Cardiac fibroblast (primary cell): ENCODE results near the gene KIF13A.

Experiments used
- DNase-seq, 2 donors: peaks; one replicate each; pipeline versions ENCODE4 v3.0.0 to v3.0.0-alpha.2; 2010; ENCODE audit warnings: low read depth in 2 of 2
- H3K4me3 ChIP-seq, 2 donors: replicated peaks in 1 of 2; 1 replicate in 1 of 2; 2 replicates in 1 of 2; pipeline ENCODE4 v1.5.1; 2011; ENCODE audit warnings: low read depth in 2 of 2, low read length in 2 of 2, mild to moderate bottlenecking in 2 of 2, moderate library complexity in 1 of 2
- CTCF ChIP-seq: IDR thresholded peaks from one replicate; pipeline ENCODE4 v1.5.1; 2011; ENCODE audit warnings: low read depth, mild to moderate bottlenecking, low read length, inconsistent platforms

KIF13A gene

GRCh38 chr6:17962436-17963031 is 24.9 kb downstream of the KIF13A start:
- H3K4me3 ChIP-seq = peak overlapping the region in 1 of 2 donors; percentile 16

GRCh38 chr6:17959302-17959701 is 28.1 kb downstream of the KIF13A start:
- H3K4me3 ChIP-seq = no peak overlapping the region
- no peak for DNase-seq
- TF ChIP-seq CTCF = no peak

More at GRCh38 chr6:17962436-17963031, 24.9 kb downstream of the KIF13A start:
- no peak for TF ChIP-seq CTCF
- DNase-seq = peak; percentile 91 to 93

- TF ChIP-seq CTCF = no peak
- DNase-seq = no peak
- H3K4me3 ChIP-seq = no peak overlapping the region
Observed at GRCh38 chr6:17957904-17958620, 29.4 kb downstream of the KIF13A start.

DNA sequence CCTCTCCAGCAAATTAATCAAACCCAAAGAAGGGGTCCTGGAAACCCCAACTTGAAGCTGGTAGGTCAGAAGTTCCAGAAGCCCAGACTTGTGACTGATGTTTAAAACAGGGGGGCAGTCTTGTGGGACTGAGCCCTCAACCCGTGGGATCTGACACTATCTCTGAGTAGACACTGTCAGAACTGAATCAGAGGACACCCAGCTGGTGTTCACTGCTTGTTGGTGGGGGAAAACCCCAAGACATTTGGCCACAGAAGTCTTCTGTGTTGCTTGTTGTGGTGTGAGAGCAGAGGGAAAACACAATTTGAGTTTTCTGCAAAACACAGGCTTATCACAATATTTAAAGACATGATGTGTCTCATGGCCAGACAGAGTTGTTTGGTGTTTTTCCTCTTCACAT is 29.9 kb downstream of the KIF13A start:
- no peak for TF ChIP-seq CTCF
- peak; percentile 40 to 61 for DNase-seq
- H3K4me3 ChIP-seq = no peak overlapping the region

DNA sequence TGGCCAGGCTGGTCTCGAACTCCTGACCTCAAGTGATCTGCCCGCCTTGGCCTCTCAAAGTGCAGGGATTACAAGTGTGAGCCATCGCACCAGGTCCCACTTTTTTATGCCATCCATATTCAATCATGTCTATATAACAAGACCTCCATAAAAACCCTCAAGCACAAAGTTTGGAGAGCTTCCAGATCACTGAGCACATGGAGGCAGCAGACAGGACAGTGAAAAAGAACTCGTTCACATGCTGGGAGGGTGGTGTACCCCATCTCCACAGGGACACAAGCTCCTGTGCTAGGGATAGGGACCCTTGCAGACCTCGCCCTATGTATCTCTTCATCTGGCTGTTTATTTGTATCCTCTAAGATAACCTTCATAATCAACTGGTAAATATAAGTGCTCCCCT is 30.3 kb downstream of the KIF13A start:
- no peak for TF ChIP-seq CTCF
- no peak overlapping the region for H3K4me3 ChIP-seq
- DNase-seq = peak in 1 of 2 donors; percentile 29

- DNase-seq = no peak
- no peak overlapping the region for H3K4me3 ChIP-seq
- no peak for TF ChIP-seq CTCF
Observed at GRCh38 chr6:17950095-17950494, 37.3 kb downstream of the KIF13A start.

DNA sequence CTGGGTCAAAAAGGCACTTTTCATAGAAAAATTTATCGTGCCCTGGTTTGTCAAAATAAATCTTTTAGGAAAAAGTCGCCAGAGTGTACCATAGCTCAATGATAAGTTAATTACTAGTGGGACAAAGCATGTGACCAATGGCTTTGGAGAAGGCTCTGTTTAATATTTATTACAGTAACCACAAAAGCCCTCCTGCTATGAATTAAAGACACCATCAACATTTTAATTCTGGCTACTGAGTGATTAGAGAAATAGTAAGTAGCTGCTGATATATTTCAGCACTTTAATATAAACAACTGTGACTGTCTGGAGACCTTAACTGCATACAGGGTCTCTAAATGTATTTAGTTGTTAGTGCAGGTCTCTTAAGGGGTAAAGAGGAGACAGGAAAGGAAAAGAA is 38.3 kb downstream of the KIF13A start:
- no peak overlapping the region for H3K4me3 ChIP-seq
- no peak for DNase-seq
- TF ChIP-seq CTCF = no peak
